Sigmoid colon (tissue), 7 donors: ENCODE results near the gene FIGLA. TPM values are rescaled to one million over a fixed set of nuclear protein-coding genes. Genes with fewer than 3 reads are reported as not detected.
"Not testable (repeated sequence)": the region's sequence is repeated elsewhere in the genome, so short reads cannot be mapped to it uniquely, and the experiment has no call there.

Source experiments
- DNase-seq: peaks from one replicate; pipeline ENCODE4 v3.0.0-alpha.2; 2019
- H3K27ac ChIP-seq, 4 donors: fragments of 200-600 bp; sonication (generic); one replicate each; pipeline ENCODE4 v1.5.1; 2016 to 2019; ENCODE audit warnings: mild to moderate bottlenecking in 1 of 4
- H3K27me3 ChIP-seq, 3 donors: fragments of 200-600 bp; sonication (generic); one replicate each; pipeline ENCODE4 v1.5.1; 2019; ENCODE audit warnings: mild to moderate bottlenecking in 1 of 3
- H3K36me3 ChIP-seq, 4 donors: fragments of 200-600 bp; sonication (generic); one replicate each; pipeline ENCODE4 v1.5.1; 2016 to 2019
- H3K4me1 ChIP-seq, 4 donors: fragments of 200-600 bp; sonication (generic); one replicate each; pipeline ENCODE4 v1.5.1; 2017 to 2019
- H3K4me3 ChIP-seq, 4 donors: fragments of 200-600 bp; sonication (generic); one replicate each; pipeline ENCODE4 v1.5.1; 2017 to 2019; ENCODE audit warnings: mild to moderate bottlenecking in 2 of 4, moderate library complexity in 1 of 4
- H3K9me3 ChIP-seq, 4 donors: fragments of 200-600 bp in 3 of 4; sonication (generic) in 3 of 4; one replicate each; pipeline versions ENCODE4 v1.5.1 to v1.6.1; 2013 to 2019
- CTCF ChIP-seq, 4 experiments: fragments of 450-650 bp in 3 of 4; fragments of 200-600 bp in 1 of 4; IDR thresholded peaks; one replicate each; pipeline ENCODE4 v1.5.1; 2016 to 2019; ENCODE audit warnings: antibody characterized with exemption in 4 of 4, mild to moderate bottlenecking in 3 of 4, moderate library complexity in 2 of 4
- EP300 ChIP-seq, 4 donors: sonication (generic); formaldehyde crosslinking; IDR thresholded peaks; one replicate each; pipeline ENCODE4 v1.6.1; 2017; ENCODE audit warnings: antibody characterized with exemption in 4 of 4
- POLR2A ChIP-seq, 2 donors: fragments of 450-650 bp; IDR thresholded peaks; one replicate each; pipeline ENCODE4 v1.6.1; 2016; ENCODE audit warnings: antibody characterized with exemption in 2 of 2, mild to moderate bottlenecking in 2 of 2, moderate library complexity in 2 of 2
- POLR2AphosphoS5 ChIP-seq, 4 donors: sonication (generic); formaldehyde crosslinking; IDR thresholded peaks; one replicate each; pipeline ENCODE4 v1.6.1; 2017; ENCODE audit warnings: antibody characterized with exemption in 4 of 4
- WGBS, 2 donors: extraction: QIAGEN DNeasy Blood & Tissue Kit; methylation state at CpG; one replicate each; pipeline ENCODE4 v1.1.7; 2013; 5-methylcytosine and 5-hydroxymethylcytosine counted together
- intact Hi-C: fragments of 100-400 bp; cut with DNase I; formaldehyde crosslinking; loops from one replicate; pipeline ENCODE4 v1.15.1; 2023
- polyA plus RNA-seq, 3 donors: library from polyadenylated mRNA; stranded (reverse); fragments of 200-250 nt; gene quantifications; one replicate each; pipeline ENCODE4 v1.2.3, GENCODE V29; 2013
- total RNA-seq, 4 donors: library from RNA; depleted of rRNA; stranded (reverse); fragments of >200 nt; gene quantifications; one replicate each; pipeline ENCODE4 v1.1.0, GENCODE V29; 2016
- donor health status: healthy with polysubstance abuse.
- donor health status: Bipolar disorder and iron deficiency.
- donor health status: healthy.

Gene FIGLA
- total and polyA plus RNA-seq, 7 donors: not detected

- Histone ChIP-seq H3K27ac (no peak overlapping the region), H3K4me1 (no peaks in the 10 kb centered on the region), H3K9me3 (no peaks in the 10 kb centered on the region), H3K4me3 (no peak overlapping the region), H3K36me3 (no peaks in the 10 kb centered on the region), H3K27me3 (no peaks in the 10 kb centered on the region)
- DNase-seq: no peak
- no peak for TF ChIP-seq POLR2AphosphoS5 (IDR thresholded peaks at IDR 0.05)
- 68 to 89% methylated on average over 6 of the region's 6 CpGs for WGBS, 2 donors
- intact Hi-C loops: no loop called here
Measured at GRCh38 chr2:70807102-70807827, 16.8 kb upstream of the FIGLA start.

GRCh38 chr2:70806620-70807019 lies 16.2 kb upstream of the FIGLA start:
- Histone ChIP-seq H3K9me3 (no peaks in the 10 kb centered on the region), H3K27me3 (peaks cover 0 to under 1% (median 0%) of the 10 kb centered on the region in 3 donors), H3K36me3 (no peaks in the 10 kb centered on the region), H3K4me3 (no peak overlapping the region), H3K4me1 (no peaks in the 10 kb centered on the region), H3K27ac (no peak overlapping the region)
- TF ChIP-seq CTCF (IDR thresholded peaks at IDR 0.05): no peak
- TF ChIP-seq EP300 (IDR thresholded peaks at IDR 0.05): no peak
- TF ChIP-seq POLR2AphosphoS5 (IDR thresholded peaks at IDR 0.05): no peak
- no peak for TF ChIP-seq POLR2A (IDR thresholded peaks at IDR 0.05)
- DNase-seq: no peak
- intact Hi-C loops: no loop called here
- 38 to 68% methylated on average over 6 of the region's 6 CpGs for WGBS, 2 donors

GRCh38 chr2:70806013-70806412 lies 15.6 kb upstream of the FIGLA start:
- DNase-seq: no peak
- intact Hi-C loops: no loop called here
- peaks cover 0 to 3% (median 0%) of the 10 kb centered on the region in 3 donors for H3K27me3 ChIP-seq
- H3K36me3 ChIP-seq: no peaks in the 10 kb centered on the region
- WGBS, 2 donors: 66 to 69% methylated on average over 5 of the region's 5 CpGs
- TF ChIP-seq CTCF (IDR thresholded peaks at IDR 0.05) (no peak), POLR2AphosphoS5 (IDR thresholded peaks at IDR 0.05) (no peak), EP300 (IDR thresholded peaks at IDR 0.05) (no peak), POLR2A (IDR thresholded peaks at IDR 0.05) (no peak)
- H3K4me3 ChIP-seq: no peak overlapping the region
- no peaks in the 10 kb centered on the region for H3K4me1 ChIP-seq
- H3K27ac ChIP-seq: no peak overlapping the region
- H3K9me3 ChIP-seq: no peaks in the 10 kb centered on the region

GRCh38 chr2:70801607-70802263 lies 11.3 kb upstream of the FIGLA start:
- no peak for TF ChIP-seq EP300 (IDR thresholded peaks at IDR 0.05)
- no peak for TF ChIP-seq POLR2AphosphoS5 (IDR thresholded peaks at IDR 0.05)
- no peak for TF ChIP-seq POLR2A (IDR thresholded peaks at IDR 0.05)
- no peak for TF ChIP-seq CTCF (IDR thresholded peaks at IDR 0.05)
- Histone ChIP-seq H3K4me1 (no peaks in the 10 kb centered on the region), H3K36me3 (no peaks in the 10 kb centered on the region), H3K27ac (no peak overlapping the region), H3K4me3 (no peak overlapping the region), H3K9me3 (peaks cover 0 to 3% (median 1%) of the 10 kb centered on the region in 4 donors), H3K27me3 (peaks cover 0 to 3% (median 0%) of the 10 kb centered on the region in 3 donors)
- WGBS, 2 donors: 75% methylated on average over 10 of the region's 10 CpGs
- intact Hi-C loops: no loop called here
- no peak for DNase-seq

- H3K4me1 ChIP-seq: no peaks in the 10 kb centered on the region
- 85 to 89% methylated on average over 2 of the region's 2 CpGs for WGBS, 2 donors
- H3K27me3 ChIP-seq: peaks cover 0 to 3% (median 0%) of the 10 kb centered on the region in 3 donors
- intact Hi-C loops: no loop called here
- TF ChIP-seq CTCF (IDR thresholded peaks at IDR 0.05) (no peak), POLR2A (IDR thresholded peaks at IDR 0.05) (no peak), EP300 (IDR thresholded peaks at IDR 0.05) (no peak), POLR2AphosphoS5 (IDR thresholded peaks at IDR 0.05) (no peak)
- no peak for DNase-seq
- H3K27ac ChIP-seq: no peak overlapping the region
- H3K36me3 ChIP-seq: no peaks in the 10 kb centered on the region
- peaks cover 0 to 3% (median 1%) of the 10 kb centered on the region in 4 donors for H3K9me3 ChIP-seq
- H3K4me3 ChIP-seq: no peak overlapping the region
Measured at GRCh38 chr2:70799706-70800105, 9.3 kb upstream of the FIGLA start.

GRCh38 chr2:70797996-70798395 lies 7.6 kb upstream of the FIGLA start:
- 79 to 85% methylated on average over 3 of the region's 3 CpGs for WGBS, 2 donors

More at GRCh38 chr2:70797996-70798395, 7.6 kb upstream of the FIGLA start:
- intact Hi-C loops, H3K9me3 ChIP-seq, H3K4me1 ChIP-seq, H3K4me3 ChIP-seq, H3K36me3 ChIP-seq, DNase-seq, H3K27me3 ChIP-seq, H3K27ac ChIP-seq: not testable (repeated sequence)
